ENCODE results near the gene CRYBG1. TPM values are rescaled to one million over a fixed set of nuclear protein-coding genes. Genes with fewer than 3 reads are reported as not detected.
A peak's percentile ranks its signal among the peaks of the same experiment; 100 is the strongest.

The CRYBG1 gene
- polyA plus RNA-seq, 1 donor (not counting 4 experiments of a cell fraction or from before 2014, with no cell fraction given), result 54.7 TPM

DNA sequence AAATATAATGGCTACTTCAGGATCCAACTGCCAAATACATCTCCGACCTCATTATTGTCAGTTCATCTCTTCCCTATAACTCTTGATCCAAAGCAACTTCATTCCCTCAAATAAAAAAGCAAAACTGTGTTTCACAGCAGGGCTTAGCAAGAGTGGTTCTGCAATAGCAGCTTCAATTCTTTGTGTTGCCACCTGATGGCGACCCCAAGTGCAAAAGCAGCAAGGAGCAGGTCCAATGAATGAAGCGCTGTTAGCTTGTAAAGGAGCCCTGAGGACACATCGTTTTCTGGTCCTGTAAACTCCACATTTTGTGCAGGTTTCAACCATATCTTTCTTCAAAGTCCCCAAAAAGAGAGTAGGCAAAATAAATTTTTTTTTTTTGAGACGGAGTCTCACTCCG, 249.2 kb downstream of the CRYBG1 start:
- Histone ChIP-seq H3K36me3 (ENCODE audit: control insufficient read depth in 2 of 2, extremely low read depth in 1 of 2, insufficient read depth in 2 of 2, low read length in 2 of 2) (no peaks in the 10 kb centered on the region), H3K27ac (ENCODE audit: control insufficient read depth, insufficient read depth, low read length) (no peak overlapping the region), H3K9me3 (ENCODE audit: control insufficient read depth, low read depth, low read length) (no peaks in the 10 kb centered on the region), H3K4me1 (ENCODE audit: control insufficient read depth, extremely low read depth, insufficient read depth, low read length) (no peaks in the 10 kb centered on the region), H3K9ac (ENCODE audit: control insufficient read depth, extremely low read depth, insufficient read depth, low read length) (no peak overlapping the region), H3K4me2 (ENCODE audit: control insufficient read depth, extremely low read depth, insufficient read depth, low read depth, low read length) (no peak overlapping the region), H4K20me1 (ENCODE audit: control insufficient read depth, extremely low read depth, insufficient read depth, low read length) (no peaks in the 10 kb centered on the region), H3K79me2 (ENCODE audit: control insufficient read depth, insufficient read depth, low read length) (no peaks in the 10 kb centered on the region), H2AFZ (ENCODE audit: control insufficient read depth, low read length) (no peak overlapping the region), H3K9me1 (ENCODE audit: control insufficient read depth, extremely low read depth, insufficient read depth, low read length) (no peaks in the 10 kb centered on the region), H3K4me3 (ENCODE audit: control insufficient read depth in 2 of 3, extremely low read depth in 1 of 3, insufficient read depth in 2 of 3, low read depth in 1 of 3, low read length in 3 of 3) (no peak overlapping the region), H3K27me3 (ENCODE audit: control insufficient read depth, extremely low read depth, insufficient read depth, low read length) (no peaks in the 10 kb centered on the region)
- no peak for DNase-seq (ENCODE audit: low read depth, low spot score)
- no peak for FAIRE-seq
- dilution Hi-C loops (cut with MboI; ENCODE audit: extremely low pct_ligation_motif_present, low sequenced_read_pairs), result no loop called here
- TF ChIP-seq EZH2 (IDR thresholded peaks at IDR 0.05; ENCODE audit: low read length), result no peak
- TF ChIP-seq, protein P1, sequence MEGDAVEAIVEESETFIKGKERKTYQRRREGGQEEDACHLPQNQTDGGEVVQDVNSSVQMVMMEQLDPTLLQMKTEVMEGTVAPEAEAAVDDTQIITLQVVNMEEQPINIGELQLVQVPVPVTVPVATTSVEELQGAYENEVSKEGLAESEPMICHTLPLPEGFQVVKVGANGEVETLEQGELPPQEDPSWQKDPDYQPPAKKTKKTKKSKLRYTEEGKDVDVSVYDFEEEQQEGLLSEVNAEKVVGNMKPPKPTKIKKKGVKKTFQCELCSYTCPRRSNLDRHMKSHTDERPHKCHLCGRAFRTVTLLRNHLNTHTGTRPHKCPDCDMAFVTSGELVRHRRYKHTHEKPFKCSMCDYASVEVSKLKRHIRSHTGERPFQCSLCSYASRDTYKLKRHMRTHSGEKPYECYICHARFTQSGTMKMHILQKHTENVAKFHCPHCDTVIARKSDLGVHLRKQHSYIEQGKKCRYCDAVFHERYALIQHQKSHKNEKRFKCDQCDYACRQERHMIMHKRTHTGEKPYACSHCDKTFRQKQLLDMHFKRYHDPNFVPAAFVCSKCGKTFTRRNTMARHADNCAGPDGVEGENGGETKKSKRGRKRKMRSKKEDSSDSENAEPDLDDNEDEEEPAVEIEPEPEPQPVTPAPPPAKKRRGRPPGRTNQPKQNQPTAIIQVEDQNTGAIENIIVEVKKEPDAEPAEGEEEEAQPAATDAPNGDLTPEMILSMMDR (optimal IDR thresholded peaks at IDR 0.05 in 1 of 3, IDR thresholded peaks at IDR 0.05 in 1 of 3, conservative IDR thresholded peaks at IDR 0.05 in 1 of 3; ENCODE audit: extremely low read depth in 1 of 3, insufficient read depth in 2 of 3, low read length in 3 of 3), result peak; percentile 47 to 61 (median 52)

DNA sequence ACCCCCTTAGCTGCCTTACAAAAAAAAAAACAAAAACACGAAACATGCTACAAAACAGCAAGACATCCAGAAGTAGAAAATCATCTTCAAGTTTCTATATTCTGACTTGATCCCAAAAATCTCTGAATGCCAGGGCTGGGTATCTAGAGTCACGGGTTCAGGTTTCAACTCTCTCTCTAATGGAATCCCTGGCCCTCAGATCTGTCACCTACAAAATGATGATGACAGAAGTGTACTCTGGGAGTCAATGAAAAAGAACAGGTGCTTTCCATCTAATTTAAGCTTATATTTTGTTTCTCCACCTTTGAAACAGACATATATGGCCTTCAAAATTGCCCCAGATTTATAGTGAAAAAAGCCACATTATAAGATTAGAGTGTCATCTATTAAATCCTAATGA, 250.5 kb downstream of the CRYBG1 start:
- H3K4me1 ChIP-seq (ENCODE audit: control insufficient read depth, extremely low read depth, insufficient read depth, low read length), result no peaks in the 10 kb centered on the region
- H3K27me3 ChIP-seq (ENCODE audit: control insufficient read depth, extremely low read depth, insufficient read depth, low read length), result no peaks in the 10 kb centered on the region
- no peak overlapping the region for H3K4me3 ChIP-seq (ENCODE audit: control insufficient read depth in 2 of 3, extremely low read depth in 1 of 3, insufficient read depth in 2 of 3, low read depth in 1 of 3, low read length in 3 of 3)
- H3K36me3 ChIP-seq (ENCODE audit: control insufficient read depth in 2 of 2, extremely low read depth in 1 of 2, insufficient read depth in 2 of 2, low read length in 2 of 2), result no peaks in the 10 kb centered on the region
- no peaks in the 10 kb centered on the region for H3K9me1 ChIP-seq (ENCODE audit: control insufficient read depth, extremely low read depth, insufficient read depth, low read length)
- no peaks in the 10 kb centered on the region for H3K9me3 ChIP-seq (ENCODE audit: control insufficient read depth, low read depth, low read length)
- H3K4me2 ChIP-seq (ENCODE audit: control insufficient read depth, extremely low read depth, insufficient read depth, low read depth, low read length), result no peak overlapping the region
- DNase-seq (ENCODE audit: low read depth, low spot score) (no peak), FAIRE-seq (no peak)
- no peak overlapping the region for H3K9ac ChIP-seq (ENCODE audit: control insufficient read depth, extremely low read depth, insufficient read depth, low read length)
- no peak overlapping the region for H2AFZ ChIP-seq (ENCODE audit: control insufficient read depth, low read length)
- no peak for TF ChIP-seq EZH2 (IDR thresholded peaks at IDR 0.05; ENCODE audit: low read length)
- TF ChIP-seq, protein P1 (optimal IDR thresholded peaks at IDR 0.05 in 1 of 3, IDR thresholded peaks at IDR 0.05 in 1 of 3, conservative IDR thresholded peaks at IDR 0.05 in 1 of 3; ENCODE audit: extremely low read depth in 1 of 3, insufficient read depth in 2 of 3, low read length in 3 of 3), result no peak
- no peaks in the 10 kb centered on the region for H3K79me2 ChIP-seq (ENCODE audit: control insufficient read depth, insufficient read depth, low read length)
- no peaks in the 10 kb centered on the region for H4K20me1 ChIP-seq (ENCODE audit: control insufficient read depth, extremely low read depth, insufficient read depth, low read length)
- H3K27ac ChIP-seq (ENCODE audit: control insufficient read depth, insufficient read depth, low read length), result no peak overlapping the region
- dilution Hi-C loops (cut with MboI; ENCODE audit: extremely low pct_ligation_motif_present, low sequenced_read_pairs), result no loop called here
